ENCODE results near the gene NACA.

GRCh38 chr12:56677680-56678079 lies 47.4 kb downstream of the NACA start:
- TF ChIP-seq CTCF (conservative IDR thresholded peaks at IDR 0.05; ENCODE audit: low read depth in 2 of 2) (no peak), EZH2 (IDR thresholded peaks at IDR 0.05; ENCODE audit: low read depth, unreplicated experiment) (no peak), EZH2phosphoT487 (IDR thresholded peaks at IDR 0.05; ENCODE audit: unreplicated experiment) (no peak), POLR2AphosphoS5 (IDR thresholded peaks at IDR 0.05; ENCODE audit: low read depth) (no peak), REST (IDR thresholded peaks at IDR 0.05; ENCODE audit: unreplicated experiment) (no peak), NANOG (IDR thresholded peaks at IDR 0.05; ENCODE audit: borderline replicate concordance) (no peak), CREB1 (CRISPR knock-in tag; IDR thresholded peaks at IDR 0.05; ENCODE audit: low read depth) (no peak), ZNF462 (CRISPR knock-in tag; IDR thresholded peaks at IDR 0.05) (no peak), ETS1 (IDR thresholded peaks at IDR 0.05) (no peak), ZNF331 (CRISPR knock-in tag; IDR thresholded peaks at IDR 0.05; ENCODE audit: low read depth) (no peak), JUNB (IDR thresholded peaks at IDR 0.05; ENCODE audit: unreplicated experiment) (no peak), STAT1 (IDR thresholded peaks at IDR 0.05; ENCODE audit: unreplicated experiment) (no peak)
